Activated B cell treated with CpG ODN at 0.5 μM for 24 hours (primary cell): Measurements from ENCODE around the gene FCAR. TPM values are rescaled to one million over a fixed set of nuclear protein-coding genes. Genes with fewer than 3 reads are reported as not detected.

Experiments
- ATAC-seq: fragments of 200-7000 bp; cut with Tn5 transposase; one replicate; pipeline ENCODE4 v1.10.0; 2021; ENCODE audit warnings: low read depth, mild to moderate bottlenecking, moderate library complexity
- CTCF ChIA-PET: fragments of 350-600 bp; sonication (Branson Sonifier 250); formaldehyde crosslinking; loops from one replicate; lab custom pipeline; 2021; ENCODE audit warnings: antibody characterized with exemption; lab: Charles Lee
- POLR2A ChIA-PET: fragments of 350-600 bp; sonication (Branson Sonifier 250); formaldehyde crosslinking; loops from one replicate; lab custom pipeline; 2021; ENCODE audit warnings: antibody characterized with exemption; lab: Charles Lee
- DNase-seq: peaks from one replicate; pipeline ENCODE4 v3.0.0; 2022
- H3K27ac Mint-ChIP-seq: one replicate; pipeline ENCODE4 v1.8.0; 2020; ENCODE audit warnings: mixed read lengths
- H3K27me3 Mint-ChIP-seq: one replicate; pipeline ENCODE4 v1.8.0; 2021; ENCODE audit warnings: mixed read lengths
- H3K36me3 Mint-ChIP-seq: one replicate; pipeline ENCODE4 v1.8.0; 2021; ENCODE audit warnings: low read depth, mixed read lengths
- H3K4me1 Mint-ChIP-seq: one replicate; pipeline ENCODE4 v1.8.0; 2021; ENCODE audit warnings: mixed read lengths
- H3K4me3 Mint-ChIP-seq: one replicate; pipeline ENCODE4 v1.8.0; 2020; ENCODE audit warnings: mild to moderate bottlenecking, mixed read lengths
- H3K9me3 Mint-ChIP-seq: one replicate; pipeline ENCODE4 v1.8.0; 2020; ENCODE audit warnings: mixed read lengths
- CTCF ChIP-seq: fragments of 200-600 bp; IDR thresholded peaks from one replicate; pipeline ENCODE4 v1.8.0; 2022; ENCODE audit warnings: antibody characterized with exemption, mild to moderate bottlenecking
- intact Hi-C: fragments of 100-400 bp; cut with micrococcal nuclease; formaldehyde crosslinking; loops from one replicate; pipeline ENCODE4 v1.15.1; 2024
- total RNA-seq: library from RNA; stranded (reverse); gene quantifications from 2 replicates; pipeline ENCODE4 v1.2.3, GENCODE V29; 2022

Gene FCAR
- total RNA-seq, 1 donor from 2014 or later, result 0.20 TPM

- DNase-seq (no peak), ATAC-seq (no peak)
- Mint-ChIP-seq H3K27me3 (peaks cover 17% of the 10 kb centered on the region), H3K9me3 (no peaks in the 10 kb centered on the region), H3K4me1 (peaks cover 3% of the 10 kb centered on the region), H3K27ac (no peak overlapping the region), H3K4me3 (no peak overlapping the region), H3K36me3 (no peaks in the 10 kb centered on the region)
- POLR2A ChIA-PET, result no interaction called here
- TF ChIP-seq CTCF, result no peak
- CTCF ChIA-PET, result no interaction called here
- intact Hi-C loops, result no loop called here
Observed at GRCh38 chr19:54875506-54875905, 1.5 kb downstream of the FCAR start.

GRCh38 chr19:54877471-54877870, 3.4 kb downstream of the FCAR start:
- H3K4me3 Mint-ChIP-seq, result no peak overlapping the region
- ATAC-seq (no peak), DNase-seq (no peak)
- no peaks in the 10 kb centered on the region for H3K36me3 Mint-ChIP-seq
- peaks cover 3% of the 10 kb centered on the region for H3K4me1 Mint-ChIP-seq
- H3K27ac Mint-ChIP-seq, result no peak overlapping the region
- intact Hi-C loops, result no loop called here
- no peaks in the 10 kb centered on the region for H3K9me3 Mint-ChIP-seq
- CTCF ChIA-PET, result no interaction called here
- no peak for TF ChIP-seq CTCF
- H3K27me3 Mint-ChIP-seq, result peaks cover 21% of the 10 kb centered on the region
- POLR2A ChIA-PET, result no interaction called here

- intact Hi-C loops, result loop anchor here (5.0 kb wide), 1 partner anchor 620 kb away; no protein-coding TSS in a partner anchor
Observed at GRCh38 chr19:54881884-54882283, 7.8 kb downstream of the FCAR start.

GRCh38 chr19:54882758-54883157, 8.7 kb downstream of the FCAR start:
- H3K4me1 Mint-ChIP-seq, result peaks cover 4% of the 10 kb centered on the region
- ATAC-seq, result no peak
- no peaks in the 10 kb centered on the region for H3K9me3 Mint-ChIP-seq
- no peak for DNase-seq
- no peak overlapping the region for H3K27ac Mint-ChIP-seq
- peaks cover 26% of the 10 kb centered on the region for H3K27me3 Mint-ChIP-seq
- CTCF ChIA-PET, result interaction anchor here (1.3 kb wide), 1 partner anchor 621 kb away, joined by 3 read pairs; no protein-coding TSS in a partner anchor
- TF ChIP-seq CTCF, result no peak
- POLR2A ChIA-PET, result no interaction called here
- H3K4me3 Mint-ChIP-seq, result no peak overlapping the region
- H3K36me3 Mint-ChIP-seq, result no peaks in the 10 kb centered on the region
- intact Hi-C loops, result loop anchor here (5.0 kb wide), 1 partner anchor 620 kb away; no protein-coding TSS in a partner anchor

More at GRCh38 chr19:54881884-54882283, 7.8 kb downstream of the FCAR start:
- no peak overlapping the region for H3K27ac Mint-ChIP-seq
- no peaks in the 10 kb centered on the region for H3K36me3 Mint-ChIP-seq
- TF ChIP-seq CTCF, result no peak
- no peak overlapping the region for H3K4me3 Mint-ChIP-seq
- ATAC-seq, result no peak
- peaks cover 26% of the 10 kb centered on the region for H3K27me3 Mint-ChIP-seq
- no peak for DNase-seq
- H3K9me3 Mint-ChIP-seq, result no peaks in the 10 kb centered on the region
- ChIA-PET POLR2A (no interaction called here), CTCF (interaction anchor here (1.0 to 1.3 kb wide), 3 partner anchors 49 to 622 kb away, joined by 3 to 5 read pairs (median 3); no protein-coding TSS in a partner anchor)
- H3K4me1 Mint-ChIP-seq, result peaks cover 4% of the 10 kb centered on the region

GRCh38 chr19:54883228-54883627, 9.2 kb downstream of the FCAR start:
- ATAC-seq (no peak), DNase-seq (no peak)
- CTCF ChIA-PET, result interaction anchor here (1.3 kb wide), 1 partner anchor 621 kb away, joined by 3 read pairs; no protein-coding TSS in a partner anchor
- H3K36me3 Mint-ChIP-seq, result no peaks in the 10 kb centered on the region
- peaks cover 4% of the 10 kb centered on the region for H3K4me1 Mint-ChIP-seq
- H3K4me3 Mint-ChIP-seq, result no peak overlapping the region
- POLR2A ChIA-PET, result no interaction called here
- no peak for TF ChIP-seq CTCF
- peaks cover 26% of the 10 kb centered on the region for H3K27me3 Mint-ChIP-seq
- no peaks in the 10 kb centered on the region for H3K9me3 Mint-ChIP-seq
- intact Hi-C loops, result loop anchor here (5.0 kb wide), 1 partner anchor 619 kb away; no protein-coding TSS in a partner anchor
- H3K27ac Mint-ChIP-seq, result no peak overlapping the region
